K562 (cell line): ENCODE results near the gene NRXN3. TPM values are rescaled to one million over a fixed set of nuclear protein-coding genes. Genes with fewer than 3 reads are reported as not detected.

Source experiments
- ATAC-seq: fragments of 200-7000 bp; cut with Tn5 transposase; 3 replicates; pipeline ENCODE4 v1.9.1; 2020; ENCODE audit warnings: moderate library complexity
- BruUV-seq: library from RNA; stranded (reverse); fragments of 400-500 nt; replicated peaks from 2 replicates; lab custom pipeline; 2021; lab: Mats Ljungman, UMichigan
- CTCF ChIA-PET: fragments of 300-600 bp; formaldehyde crosslinking; extraction: SDS; loops from one replicate; lab custom pipeline; 2021; ENCODE audit warnings: low intra/inter-chr PET ratio; lab: Yijun Ruan, JAX
- POLR2A ChIA-PET: fragments of 300-600, 350-650 bp; sonication (Branson Sonifier 250); formaldehyde crosslinking; extraction: SDS; loops from one replicate; lab custom pipeline; 2021; ENCODE audit warnings: antibody characterized with exemption, inconsistent platforms; lab: Yijun Ruan, JAX
- DNase-seq, 4 experiments: peaks; one replicate each; pipeline versions ENCODE4 v3.0.0 to v3.0.0-alpha.2; 2011 to 2018; ENCODE audit warnings: low spot score in 3 of 4, mixed read lengths in 3 of 4; ENCODE audit errors: extremely low read depth in 1 of 4
- FAIRE-seq: peaks from 2 replicates; lab custom pipeline; 2011; peaks lifted over from hg19 to GRCh38; lab: Jason Lieb, UNC
- H2AFZ ChIP-seq: 2 replicates; pipeline ENCODE4 v1.6.0; 2011; ENCODE audit warnings: low read depth, low read length, control low read depth, inconsistent platforms
- H3K27ac ChIP-seq: fragments of 200-600 bp; 3 replicates; pipeline ENCODE4 v1.8.0; 2011; ENCODE audit warnings: low read depth, mild to moderate bottlenecking, control low read depth, inconsistent platforms, low read length, moderate library complexity, mixed read lengths; ENCODE audit errors: extremely low read depth
- H3K27me3 ChIP-seq, 2 experiments: fragments of 300-600 bp in 1 of 2; 2 replicates in 1 of 2; 3 replicates in 1 of 2; pipeline versions ENCODE4 v1.6.0 to v1.8.0; 2011; ENCODE audit warnings: inconsistent platforms in 2 of 2, low read length in 2 of 2, mild to moderate bottlenecking in 1 of 2, mixed read lengths in 1 of 2, moderate library complexity in 1 of 2; ENCODE audit not compliant: control insufficient read depth in 2 of 2, insufficient read depth in 2 of 2
- H3K36me3 ChIP-seq: fragments of 300-600 bp; 3 replicates; pipeline ENCODE4 v1.8.0; 2011; ENCODE audit warnings: mild to moderate bottlenecking, low read length, inconsistent platforms; ENCODE audit not compliant: control insufficient read depth, insufficient read depth
- H3K4me1 ChIP-seq, 2 experiments: fragments of 200-600 bp in 1 of 2; replicated peaks in 1 of 2; 2 replicates in 1 of 2; 3 replicates in 1 of 2; pipeline versions ENCODE4 v1.5.1 to v1.8.0; 2011; ENCODE audit warnings: inconsistent platforms in 2 of 2, low read length in 2 of 2, mild to moderate bottlenecking in 1 of 2, mixed read lengths in 1 of 2, moderate library complexity in 1 of 2; ENCODE audit not compliant: control insufficient read depth in 2 of 2, insufficient read depth in 2 of 2
- H3K4me2 ChIP-seq: 2 replicates; pipeline ENCODE4 v1.6.1; 2011; ENCODE audit warnings: low read length, control low read depth, inconsistent platforms, mixed read lengths; ENCODE audit not compliant: insufficient read depth
- H3K4me3 ChIP-seq: fragments of 200-600 bp; sonication (generic), shearing (Covaris generic); 2 replicates; pipeline ENCODE4 v1.5.1; 2016; ENCODE audit warnings: control low read depth, inconsistent platforms
- H3K79me2 ChIP-seq: fragments of 200-600 bp; 3 replicates; pipeline ENCODE4 v1.8.0; 2011; ENCODE audit warnings: low read length, inconsistent platforms; ENCODE audit not compliant: control insufficient read depth, insufficient read depth
- H3K9ac ChIP-seq, 2 experiments: 2 replicates each; pipeline versions ENCODE4 v1.6.0 to v1.6.1; 2011; ENCODE audit warnings: low read depth in 2 of 2, low read length in 2 of 2, control low read depth in 1 of 2, inconsistent platforms in 1 of 2, mild to moderate bottlenecking in 1 of 2, mixed read lengths in 1 of 2; ENCODE audit not compliant: insufficient read depth in 1 of 2
- H3K9me1 ChIP-seq: one replicate; pipeline ENCODE4 v1.6.0; 2011; ENCODE audit warnings: inconsistent platforms, mild to moderate bottlenecking, low read length, moderate library complexity; ENCODE audit not compliant: control insufficient read depth, insufficient read depth
- H3K9me3 ChIP-seq: replicated peaks from 2 replicates; pipeline ENCODE4 v1.5.1; 2011; ENCODE audit warnings: low read depth, low read length, inconsistent platforms; ENCODE audit not compliant: control insufficient read depth, insufficient read depth
- H4K20me1 ChIP-seq: replicated peaks from 2 replicates; pipeline ENCODE4 v1.6.1; 2011; ENCODE audit warnings: low read length, inconsistent platforms, mixed read lengths; ENCODE audit not compliant: control insufficient read depth, insufficient read depth
- BCOR ChIP-seq: fragments of 450-650 bp; IDR thresholded peaks from 2 replicates; pipeline ENCODE4 v1.6.1; 2016
- CBX2 ChIP-seq: fragments of 200-600 bp; sonication (generic); IDR thresholded peaks from one replicate; pipeline ENCODE4 v1.6.1; 2012; ENCODE audit warnings: mild to moderate bottlenecking, low read length, inconsistent platforms; ENCODE audit not compliant: insufficient read depth, poor library complexity, severe bottlenecking
- HES1 ChIP-seq: fragments of 450-650 bp; IDR thresholded peaks from 2 replicates; pipeline ENCODE4 v1.6.1; 2016; ENCODE audit warnings: low read depth, mild to moderate bottlenecking, moderate library complexity
- HMG20B ChIP-seq: fragments of 250-450 bp; sonication (Bioruptor Pico); IDR thresholded peaks from 2 replicates; pipeline ENCODE4 v1.5.0; 2021; ENCODE audit warnings: mild to moderate bottlenecking
- HNRNPH1 ChIP-seq: fragments of 200-400 bp; formaldehyde crosslinking; optimal IDR thresholded peaks from 2 replicates; pipeline ENCODE3; 2017; ENCODE audit warnings: low read depth, mild to moderate bottlenecking, low read length, moderate library complexity
- IRF1 ChIP-seq: sonication (generic); formaldehyde crosslinking; IDR thresholded peaks from 2 replicates; pipeline ENCODE4 v1.8.0; 2022; ENCODE audit warnings: missing genetic modification reagents, mild to moderate bottlenecking, borderline replicate concordance
- NKRF ChIP-seq: fragments of 450-650 bp; IDR thresholded peaks from 2 replicates; pipeline ENCODE4 v1.6.1; 2016; ENCODE audit warnings: borderline replicate concordance
- PURB ChIP-seq: sonication (generic); formaldehyde crosslinking; IDR thresholded peaks from 2 replicates; pipeline ENCODE4 v1.9.0; 2021; ENCODE audit warnings: low read depth, mild to moderate bottlenecking, missing genetic modification reagents
- RHOXF2B ChIP-seq: fragments of 250-450 bp; sonication (Bioruptor Pico); conservative IDR thresholded peaks from 2 replicates; pipeline ENCODE4 v1.5.1; 2021
- SIN3A ChIP-seq, 2 experiments: fragments of 150-350 bp in 1 of 2; IDR thresholded peaks; 2 replicates each; pipeline ENCODE4 v1.6.1; 2011 to 2016; ENCODE audit warnings: borderline replicate concordance in 2 of 2, low read depth in 2 of 2, low read length in 2 of 2, mild to moderate bottlenecking in 2 of 2, moderate library complexity in 2 of 2; ENCODE audit not compliant: control insufficient read depth in 1 of 2
- SLC30A9 ChIP-seq: fragments of 250-450 bp; sonication (Bioruptor Pico); IDR thresholded peaks from 2 replicates; pipeline ENCODE4 v1.8.0; 2022; ENCODE audit warnings: mild to moderate bottlenecking, moderate library complexity
- TBL1XR1 ChIP-seq, 2 experiments: IDR thresholded peaks; 2 replicates each; pipeline ENCODE4 v1.6.1; 2012; ENCODE audit warnings: improper control_type of control experiment in 2 of 2, low read length in 2 of 2, mild to moderate bottlenecking in 1 of 2
- ZBTB43 ChIP-seq: sonication (generic); formaldehyde crosslinking; IDR thresholded peaks from 2 replicates; pipeline ENCODE4 v1.8.0; 2023; ENCODE audit warnings: mild to moderate bottlenecking, missing genetic modification reagents
- ZC3H11A ChIP-seq: IDR thresholded peaks from 2 replicates; pipeline ENCODE4 v1.6.1; 2012; ENCODE audit warnings: low read depth, low read length, improper control_type of control experiment
- ZNF133 ChIP-seq: fragments of 250-450 bp; sonication (Bioruptor Pico); IDR thresholded peaks from 2 replicates; pipeline ENCODE4 v1.4.0; 2020; ENCODE audit warnings: mild to moderate bottlenecking
- ZNF766 ChIP-seq: fragments of 200-800 bp; sonication (Bioruptor generic); conservative IDR thresholded peaks from 2 replicates; pipeline ENCODE4 v1.6.1; 2016; ENCODE audit warnings: missing genetic modification characterization, missing compliant biosample characterization
- ZNF778 ChIP-seq: fragments of 450-650 bp; formaldehyde crosslinking; IDR thresholded peaks from 2 replicates; pipeline ENCODE4 v1.4.0; 2020; ENCODE audit warnings: mild to moderate bottlenecking, moderate library complexity
- WGBS: fragments of 100-300 bp; shearing (Covaris generic); methylation state at CpG from one replicate; pipeline ENCODE4 v1.1.6; 2016; ENCODE audit warnings: low coverage, mixed read lengths; ENCODE audit not compliant: insufficient coverage; ENCODE audit errors: missing lambda C conversion rate; 5-methylcytosine and 5-hydroxymethylcytosine counted together
- in situ Hi-C: fragments of 300-500 bp; cut with MboI; formaldehyde crosslinking; loops from 4 replicates; pipeline ENCODE4 v1.15.0; 2018; ENCODE audit warnings: inconsistent platforms, mixed read lengths
- intact Hi-C: fragments of 100-400 bp; cut with micrococcal nuclease; formaldehyde crosslinking; loops from 2 replicates; pipeline ENCODE4 v1.14.2; 2022
- polyA plus RNA-seq, 8 experiments: library from polyadenylated mRNA; depleted of rRNA in 4 of 8; stranded (reverse) in 5 of 8; unstranded in 3 of 8; fragments of >200 nt; fragmentation: Nextera tagmentation in 2 of 8; fragmentation: Illumina TruSeq in 1 of 8; extraction: Ambion mirVana in 2 of 8; extraction: Trizol in 1 of 8; gene quantifications; 2 replicates each; pipeline versions ENCODE4 v1.2.1 to v1.2.3, GENCODE V29; 2011 to 2014; ENCODE audit warnings: inconsistent platforms in 1 of 8, missing spikeins in 1 of 8
- total RNA-seq, 7 experiments: library from RNA; depleted of rRNA in 6 of 7; stranded (reverse); fragments of >200 nt in 6 of 7; fragmentation: Illumina TruSeq in 2 of 7; extraction: Trizol in 2 of 7; gene quantifications; 2 replicates each; pipeline versions ENCODE4 v1.2.1 to v1.2.3, GENCODE V29; 2011 to 2021; ENCODE audit warnings: low replicate concordance in 1 of 7

NRXN3 gene
- total and polyA plus RNA-seq, 9 of the 15 experiments (the other 6 are each of a cell fraction or from before 2014, with no cell fraction given), result 0.09 TPM; not detected in 8

- Histone ChIP-seq H3K27me3 (no peaks in the 10 kb centered on the region), H3K36me3 (no peaks in the 10 kb centered on the region), H3K79me2 (no peaks in the 10 kb centered on the region), H3K4me2 (no peak overlapping the region), H3K27ac (no peak overlapping the region), H2AFZ (no peak overlapping the region), H3K9me1 (no peaks in the 10 kb centered on the region), H3K4me1 (no peaks in the 10 kb centered on the region), H4K20me1 (no peaks in the 10 kb centered on the region), H3K9me3 (no peaks in the 10 kb centered on the region), H3K4me3 (no peak overlapping the region), H3K9ac (no peak overlapping the region)
- BruUV-seq, result no TSS peak
- ATAC-seq, result no peak
- ChIA-PET CTCF (no interaction called here), POLR2A (no interaction called here)
- intact Hi-C loops (no loop called here), in situ Hi-C loops (no loop called here)
- no peak for FAIRE-seq
- 0% methylated on average over 1 of the region's 1 CpG for WGBS
- no peak for DNase-seq
- TF ChIP-seq SLC30A9 (CRISPR knock-in tag) (no peak), IRF1 (CRISPR knock-in tag) (no peak), TBL1XR1 (IDR thresholded peaks at IDR 0.05; ENCODE audit: low read length in 2 of 2) (no peak), NKRF (no peak), BCOR (no peak), RHOXF2B (CRISPR knock-in tag) (no peak), ZNF778 (no peak), HMG20B (CRISPR knock-in tag) (no peak), PURB (no peak), ZNF133 (CRISPR knock-in tag) (no peak), ZC3H11A (no peak), CBX2 (no peak), SIN3A (IDR thresholded peaks at IDR 0.05; ENCODE audit: borderline replicate concordance in 2 of 2, control insufficient read depth in 1 of 2, low read depth in 2 of 2, low read length in 2 of 2) (no peak), HNRNPH1 (no peak), ZNF766 (no peak), ZBTB43 (CRISPR knock-in tag) (no peak), HES1 (no peak)
These were observed 926.6 kb downstream of the NRXN3 start for GRCh38 chr14:79096811-79097210.
